D341Med (cell line): Measurements from ENCODE around the gene CORO1C.
"Not testable (repeated sequence)": the region's sequence is repeated elsewhere in the genome, so short reads cannot be mapped to it uniquely, and the experiment has no call there.

Experiments
- DNase-seq: peaks from one replicate; pipeline ENCODE4 v3.0.0; 2012; ENCODE audit warnings: low spot score

Gene CORO1C

DNA sequence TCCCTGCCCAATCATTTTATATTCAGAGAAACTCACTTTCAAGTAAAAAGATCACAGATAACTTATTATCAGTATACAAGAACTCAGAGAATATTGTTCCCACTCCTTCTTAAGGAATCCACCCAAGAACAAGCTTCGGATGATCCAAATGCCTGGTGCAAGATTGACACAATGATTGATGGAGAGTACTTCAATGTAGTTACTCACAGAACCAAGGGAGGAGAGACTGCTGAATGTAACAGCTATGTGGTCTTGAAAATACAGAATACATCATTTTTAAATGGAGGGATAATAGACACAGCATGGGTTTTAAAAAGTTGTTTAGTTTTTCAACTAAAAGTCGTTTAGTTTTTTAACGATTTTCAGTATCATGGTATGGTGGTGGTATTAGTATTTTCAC lies 59.3 kb downstream of the CORO1C start:
- no peak for DNase-seq

- no peak for DNase-seq
These were observed 60.2 kb downstream of the CORO1C start for GRCh38 chr12:108671110-108671509.

DNA sequence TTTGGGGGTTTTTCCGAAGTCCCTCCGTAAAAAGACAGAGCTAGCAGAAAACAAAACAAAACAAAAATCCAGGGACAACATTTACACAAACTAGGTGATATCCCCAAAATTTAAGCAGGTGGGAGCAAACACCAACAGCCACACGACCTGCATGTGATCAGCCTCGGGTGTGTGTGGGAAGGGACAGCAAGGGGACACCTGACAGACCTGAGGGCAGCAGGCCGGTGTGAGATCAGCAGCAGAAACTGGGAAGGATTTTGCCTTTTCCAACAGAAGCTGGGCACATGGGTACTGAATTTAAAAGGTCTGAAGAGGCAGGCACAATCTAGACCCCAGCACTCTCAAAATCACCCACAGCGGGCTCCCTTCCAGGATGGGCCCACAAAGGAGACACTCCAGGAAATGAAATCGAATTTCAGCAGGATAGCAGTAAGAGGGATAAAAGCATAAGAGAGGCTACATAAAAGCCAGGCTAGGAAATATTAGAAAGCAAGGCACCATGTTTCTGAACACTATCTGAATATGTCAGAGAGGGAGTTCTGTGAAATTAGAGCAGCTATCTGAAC lies 61.2 kb downstream of the CORO1C start:
- DNase-seq, result no peak

DNA sequence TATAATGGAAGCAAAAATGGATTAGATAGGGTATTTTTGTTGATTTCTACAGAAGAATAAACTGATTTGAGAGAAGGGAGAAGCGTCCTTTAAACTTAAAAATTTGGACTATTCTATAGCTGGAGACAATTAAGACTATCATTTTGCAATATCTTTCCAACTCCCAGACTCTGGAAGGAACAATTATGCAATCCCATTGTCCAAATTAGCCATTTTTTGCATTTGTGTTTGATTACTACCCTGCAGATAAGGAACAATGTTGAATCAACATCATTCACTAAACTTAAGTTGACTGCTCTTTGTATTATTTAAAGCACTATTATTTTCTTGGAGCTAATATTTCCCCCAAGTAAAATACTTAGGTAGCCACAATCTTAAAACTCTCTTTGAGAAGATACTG lies 62.8 kb downstream of the CORO1C start:
- DNase-seq, result no peak

DNA sequence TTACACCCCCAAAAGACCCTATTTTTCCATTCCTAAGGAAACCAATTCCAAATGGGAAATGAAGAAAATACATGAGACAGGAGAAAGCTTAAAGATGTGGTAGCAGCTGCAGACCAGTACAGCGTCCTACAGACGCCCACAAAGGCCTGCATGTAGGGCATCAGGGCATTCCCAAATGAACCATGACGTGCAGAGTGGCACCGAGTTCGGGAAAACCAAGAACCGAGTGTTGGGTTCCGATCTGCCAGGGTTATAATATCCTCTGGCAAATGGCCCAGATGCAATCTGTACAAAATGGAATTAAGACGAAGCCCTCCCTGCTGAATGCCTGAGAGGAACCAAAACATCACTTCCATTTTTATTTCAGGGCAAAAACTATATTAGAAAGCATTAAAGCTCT lies 63.3 kb downstream of the CORO1C start:
- no peak for DNase-seq

GRCh38 chr12:108667349-108667748 lies 64.0 kb downstream of the CORO1C start:
- no peak for DNase-seq

DNA sequence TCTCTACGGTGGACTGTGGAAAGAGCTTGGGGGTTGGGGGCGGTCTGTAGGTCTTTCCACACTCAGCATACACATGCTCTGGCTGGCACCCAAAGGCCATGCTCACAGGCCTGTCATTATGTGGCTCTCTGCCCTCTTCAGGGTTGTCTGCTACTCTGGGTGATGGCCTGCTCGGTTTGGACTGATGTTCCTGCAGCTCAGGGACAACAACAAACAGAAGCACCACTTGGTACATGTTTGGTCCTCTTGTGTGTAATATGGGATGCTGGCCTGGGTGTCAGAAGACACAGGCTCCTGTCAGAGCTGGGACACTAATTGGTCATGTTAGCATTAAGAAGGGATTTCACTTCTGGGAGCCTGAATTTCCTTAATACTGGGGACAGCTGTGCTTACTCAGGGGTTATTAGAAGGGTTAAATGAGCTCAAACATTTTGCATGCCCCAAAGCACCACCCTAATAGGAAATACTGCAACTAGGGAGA lies 64.9 kb downstream of the CORO1C start:
- DNase-seq, result peak; percentile 61

DNA sequence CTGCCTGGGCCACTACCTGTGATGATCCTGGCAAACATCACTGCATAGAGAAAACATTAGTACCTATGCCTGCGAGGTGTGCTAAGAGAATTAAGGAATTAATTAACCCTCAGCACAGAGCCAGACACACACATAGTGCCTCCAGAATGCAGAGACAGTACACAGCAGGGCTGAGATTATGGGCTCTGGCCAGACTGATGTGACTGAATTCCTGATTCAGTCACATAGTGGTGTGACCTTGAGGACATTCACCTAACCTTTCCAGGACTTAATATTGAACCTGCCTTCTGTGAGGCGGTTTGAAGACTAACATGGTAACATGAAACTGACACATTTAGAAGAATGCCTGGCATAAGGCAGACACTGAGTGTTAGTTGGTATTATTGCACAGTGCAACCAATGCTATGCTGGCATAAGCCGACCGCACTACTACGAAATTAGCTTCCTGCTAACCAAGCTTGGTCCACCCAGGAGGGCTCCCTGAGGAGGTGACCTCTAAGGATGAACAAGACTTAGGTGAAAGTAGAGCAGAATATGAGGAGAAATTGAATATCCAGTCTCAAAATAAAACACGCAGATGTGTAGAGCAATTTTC lies 65.6 kb downstream of the CORO1C start:
- no peak for DNase-seq

DNA sequence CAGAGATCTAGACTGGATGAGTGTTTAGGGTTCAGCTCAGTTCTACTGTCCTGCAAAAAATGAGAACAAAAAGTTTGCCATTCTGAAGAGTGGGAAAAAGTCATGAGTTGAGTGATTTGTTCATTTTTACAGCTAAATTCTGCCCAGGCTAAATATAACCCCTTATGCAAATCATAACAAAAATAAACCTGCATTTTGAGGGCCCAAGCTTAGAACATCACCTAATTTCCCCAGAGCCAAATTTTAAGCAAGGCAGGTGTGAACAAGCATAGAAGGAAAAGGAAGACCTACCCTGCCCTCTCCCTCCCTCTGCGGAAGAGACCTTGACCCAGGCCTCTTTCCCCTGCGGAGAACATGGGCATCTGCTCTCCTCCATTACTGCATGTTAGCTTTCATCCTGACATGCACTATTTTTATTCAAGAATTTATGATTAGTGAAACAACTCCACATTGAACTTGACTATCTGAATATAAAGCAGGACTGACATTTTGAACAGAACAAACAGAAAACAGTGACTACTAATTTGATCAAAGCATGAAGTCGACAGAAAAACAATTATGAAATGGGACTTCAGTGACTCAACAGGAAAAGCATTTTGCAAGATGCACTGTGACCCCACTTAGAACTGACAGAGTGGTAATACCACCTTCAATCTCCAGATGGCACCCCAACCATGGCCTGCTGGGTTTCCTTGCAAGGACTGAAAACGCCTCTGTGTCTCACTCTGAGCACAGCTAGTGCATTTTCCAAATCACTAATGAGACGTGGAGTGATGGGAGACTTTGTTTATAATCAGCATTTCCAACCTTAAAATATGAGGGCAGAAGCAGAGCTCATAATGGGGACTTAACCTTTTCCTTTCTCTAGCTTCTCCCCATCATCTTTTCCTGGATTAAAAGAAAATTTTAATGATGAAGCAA lies 66.7 kb downstream of the CORO1C start:
- DNase-seq, result peak; percentile 80

DNA sequence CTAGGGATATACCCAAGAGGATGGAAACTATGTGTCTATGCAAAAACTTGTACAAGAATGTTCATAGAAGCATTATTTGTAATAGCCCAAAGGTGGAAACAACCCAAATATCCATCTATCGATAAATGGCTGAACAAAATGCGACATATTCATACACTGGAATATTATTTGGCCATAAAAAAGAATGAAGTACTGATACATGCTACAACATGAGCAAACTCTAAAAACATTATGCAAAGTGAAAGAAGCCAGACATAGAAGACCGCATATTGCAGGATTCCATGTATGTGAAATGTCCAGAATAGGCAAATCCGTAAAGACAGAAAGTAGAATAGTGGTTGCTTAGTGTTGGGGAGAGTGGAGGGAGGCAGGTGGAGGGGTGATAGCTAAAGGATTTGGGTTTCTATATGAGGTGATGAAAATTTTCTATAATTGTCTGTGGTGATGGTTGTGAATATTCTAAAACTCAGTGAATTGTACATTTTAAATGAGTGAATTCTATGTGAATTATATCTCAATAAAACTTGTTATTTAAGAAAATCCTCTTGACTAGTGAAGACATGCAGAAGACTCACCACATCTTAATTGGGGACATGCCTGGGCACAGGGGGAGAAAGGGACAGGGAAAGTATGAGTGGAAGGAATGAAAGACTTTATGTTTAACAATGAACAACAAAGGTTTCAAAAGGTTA lies 67.8 kb downstream of the CORO1C start:
- no peak for DNase-seq

DNA sequence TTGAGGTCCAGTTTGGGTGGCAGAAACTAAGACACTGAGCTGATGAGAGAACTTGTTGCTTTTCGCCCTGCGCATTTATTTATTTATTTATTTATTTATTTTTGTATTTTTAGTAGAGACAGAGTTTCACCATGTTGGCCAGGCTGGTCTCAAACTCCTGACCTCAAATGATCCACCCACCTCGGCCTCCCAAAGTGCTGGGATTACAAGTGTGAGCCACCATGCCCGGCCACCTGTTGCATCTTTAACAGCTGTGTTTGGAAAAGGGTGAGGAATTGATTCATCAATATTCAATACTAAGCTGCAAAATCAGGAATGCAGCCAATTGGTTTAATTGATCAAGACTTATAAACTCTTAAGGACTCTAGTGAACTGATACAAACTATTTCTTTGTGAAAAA lies 73.2 kb downstream of the CORO1C start:
- not testable (repeated sequence) for DNase-seq

DNA sequence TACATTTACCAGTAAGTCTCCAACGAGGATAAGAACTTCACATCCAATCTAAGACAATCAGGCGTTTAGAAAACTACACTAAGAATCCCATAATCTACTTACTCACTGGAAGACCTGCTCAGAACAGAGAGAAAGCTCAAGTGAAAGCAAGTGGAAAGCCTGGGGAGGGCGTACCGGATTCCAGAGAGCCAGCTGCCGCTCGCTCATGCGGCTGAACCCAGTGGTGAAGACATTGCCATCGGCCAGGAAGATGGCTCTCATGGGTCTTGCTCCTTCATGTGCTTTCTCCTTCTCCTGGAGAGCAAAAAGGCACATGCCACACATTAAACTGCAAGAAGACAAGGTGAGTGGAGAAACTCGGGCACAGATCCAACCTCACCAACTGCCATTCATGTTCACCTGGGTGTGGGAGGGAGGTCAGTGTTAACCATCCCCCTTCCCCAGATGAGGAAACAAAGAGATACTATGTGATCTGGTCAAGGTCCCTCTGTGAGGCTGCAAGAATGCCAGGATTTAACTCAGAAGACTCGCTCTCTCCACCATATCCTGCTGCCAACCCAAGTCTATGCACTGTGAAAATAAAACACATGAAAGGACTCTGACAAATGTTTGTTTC lies 74.1 kb downstream of the CORO1C start:
- peak; percentile 74 for DNase-seq

DNA sequence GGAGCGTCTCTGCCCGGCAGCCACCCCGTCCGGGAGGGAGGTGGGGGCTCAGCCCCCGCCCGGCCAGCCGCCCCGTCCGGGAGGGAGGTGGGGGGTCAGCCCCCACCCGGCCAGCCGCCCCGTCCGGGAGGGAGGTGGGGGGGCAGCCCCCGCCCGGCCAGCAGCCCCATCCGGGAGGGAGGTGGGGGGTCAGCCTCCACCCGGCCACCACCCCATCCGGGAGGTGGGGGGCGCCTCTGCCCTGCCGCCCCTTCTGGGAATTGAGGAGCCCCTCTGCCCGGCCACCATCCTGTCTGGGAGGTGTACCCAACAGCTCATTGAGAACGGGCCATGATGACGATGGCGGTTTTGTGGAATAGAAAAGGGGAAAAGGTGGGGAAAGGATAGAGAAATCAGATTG lies 75.1 kb downstream of the CORO1C start:
- not testable (repeated sequence) for DNase-seq

GRCh38 chr12:108655812-108656175 lies 75.5 kb downstream of the CORO1C start:
- DNase-seq, result not testable (repeated sequence)

DNA sequence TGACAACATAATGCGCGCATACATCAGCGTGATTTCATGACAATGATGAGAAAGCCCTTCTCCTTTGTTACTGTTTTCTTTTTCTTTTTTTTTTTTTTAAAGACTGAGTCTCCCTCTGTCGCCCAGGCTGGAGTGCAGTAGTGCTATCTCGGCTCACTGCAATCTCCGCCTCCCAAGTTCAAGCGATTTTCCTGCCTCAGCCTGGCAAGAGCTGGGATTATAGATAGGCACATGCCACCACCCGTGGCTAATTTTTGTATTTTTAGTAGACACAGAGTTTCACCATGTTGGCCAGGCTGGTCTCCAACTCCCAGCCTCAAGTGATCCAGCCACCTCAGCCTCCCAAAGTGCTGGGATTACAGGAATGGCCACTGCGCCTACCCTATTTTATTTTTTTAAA lies 76.7 kb downstream of the CORO1C start:
- not testable (repeated sequence) for DNase-seq

GRCh38 chr12:108653922-108654321 lies 77.4 kb downstream of the CORO1C start:
- no peak for DNase-seq

DNA sequence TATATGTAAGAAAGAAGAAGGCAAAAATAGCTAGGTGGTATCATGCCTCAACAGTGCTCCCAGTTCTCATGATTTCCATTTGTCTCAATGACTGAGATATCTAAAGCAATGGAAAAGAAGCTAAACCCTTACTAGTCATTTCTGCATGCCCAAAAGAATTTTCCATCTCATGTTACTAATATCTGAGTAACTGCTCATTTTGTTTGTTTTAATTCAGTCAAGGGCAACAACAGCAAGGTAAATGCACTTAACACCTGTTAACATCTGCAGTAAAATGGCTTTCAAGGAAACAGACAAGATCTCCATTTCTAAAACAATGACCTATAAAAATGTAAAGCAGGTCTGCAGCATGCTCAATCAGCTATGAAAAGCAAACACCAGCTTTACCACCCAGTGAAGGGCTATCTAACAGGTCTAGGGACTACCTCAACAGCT lies 78.2 kb downstream of the CORO1C start:
- no peak for DNase-seq

DNA sequence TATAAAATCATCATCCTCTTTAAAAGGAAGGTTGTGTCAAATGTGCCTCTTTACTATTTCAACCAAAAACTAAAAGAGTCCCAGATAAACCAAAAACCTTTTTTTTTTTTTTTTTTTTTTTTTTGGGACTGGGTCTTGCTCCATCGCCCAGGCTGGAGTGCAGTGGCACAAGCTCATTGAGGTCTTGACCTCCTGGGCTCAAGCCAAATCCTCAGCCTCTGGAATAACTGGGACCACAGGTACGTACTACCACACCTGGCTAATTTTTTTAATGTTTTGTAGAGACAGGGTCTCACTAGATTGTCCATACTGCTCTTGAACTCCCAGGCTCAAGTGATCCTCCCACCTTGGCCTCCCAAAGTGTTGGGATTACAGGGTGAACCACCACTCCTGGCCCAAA lies 81.2 kb downstream of the CORO1C start:
- no peak for DNase-seq

DNA sequence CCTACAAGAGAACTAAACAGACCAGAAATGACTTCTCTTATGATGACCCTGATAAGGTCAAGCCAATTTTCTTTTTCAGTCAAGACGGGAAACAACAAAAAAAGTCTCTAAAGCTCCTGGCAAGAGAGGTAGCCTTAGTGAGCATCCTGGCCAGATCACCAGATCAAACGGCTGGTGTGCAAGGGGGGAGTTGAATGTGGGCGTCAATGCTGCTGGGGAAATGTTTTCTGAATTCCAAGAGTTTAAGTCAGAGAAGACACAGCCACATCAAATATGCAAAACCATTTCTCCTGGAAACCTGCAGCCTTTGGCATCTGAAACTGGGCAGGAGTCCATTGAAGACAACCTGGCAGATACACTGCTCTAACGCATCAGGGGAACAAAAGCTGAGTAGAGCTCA lies 81.6 kb downstream of the CORO1C start:
- DNase-seq, result no peak

GRCh38 chr12:108649126-108649525 lies 82.2 kb downstream of the CORO1C start:
- no peak for DNase-seq

GRCh38 chr12:108648371-108648770 lies 82.9 kb downstream of the CORO1C start:
- no peak for DNase-seq
